Astrocyte of the spinal cord (primary cell): ENCODE measurements around the gene MBNL3.

ENCODE experiments used
- DNase-seq: peaks from one replicate; pipeline ENCODE4 v3.0.0; 2011; ENCODE audit warnings: low read depth, low spot score
- H3K4me3 ChIP-seq: 2 replicates; pipeline ENCODE4 v1.5.1; 2011; ENCODE audit warnings: low read depth, mild to moderate bottlenecking, low read length, moderate library complexity
- CTCF ChIP-seq: IDR thresholded peaks from 2 replicates; pipeline ENCODE4 v1.5.1; 2012; ENCODE audit warnings: low read depth, mild to moderate bottlenecking, low read length, inconsistent platforms
- in situ Hi-C: cut with HindIII; loops from 2 replicates; pipeline ENCODE4 v1.10.0; 2017; ENCODE audit warnings: low sequenced_read_pairs

The MBNL3 gene

GRCh38 chrX:132491191-132491590 lies 2.4 kb upstream of the MBNL3 start:
- H3K4me3 ChIP-seq, result no peak overlapping the region
- no peak for DNase-seq
- TF ChIP-seq CTCF, result no peak
- in situ Hi-C loops, result no loop called here

GRCh38 chrX:132489578-132490419 lies 961 bp upstream of the MBNL3 start:
- H3K4me3 ChIP-seq, result peak overlapping the region; percentile 56
- no peak for TF ChIP-seq CTCF
- in situ Hi-C loops, result no loop called here
- DNase-seq, result no peak

- in situ Hi-C loops, result no loop called here
- H3K4me3 ChIP-seq, result peak overlapping the region; percentile 56
- peak; percentile 21 for DNase-seq
- no peak for TF ChIP-seq CTCF
Measured at GRCh38 chrX:132488180-132488705, 595 bp downstream of the MBNL3 start.

- DNase-seq, result no peak
- in situ Hi-C loops, result no loop called here
- TF ChIP-seq CTCF, result no peak
- no peak overlapping the region for H3K4me3 ChIP-seq
Measured at GRCh38 chrX:132486599-132487178, 2.1 kb downstream of the MBNL3 start.

GRCh38 chrX:132483951-132484350 lies 4.9 kb downstream of the MBNL3 start:
- H3K4me3 ChIP-seq, result no peak overlapping the region
- in situ Hi-C loops, result no loop called here
- TF ChIP-seq CTCF, result no peak
- no peak for DNase-seq

- DNase-seq, result no peak
- H3K4me3 ChIP-seq, result no peak overlapping the region
- in situ Hi-C loops, result no loop called here
- no peak for TF ChIP-seq CTCF
Measured at GRCh38 chrX:132483488-132483887, 5.3 kb downstream of the MBNL3 start.
